ENCODE measurements around the gene ACTRT2. TPM values are rescaled to one million over a fixed set of nuclear protein-coding genes. Genes with fewer than 3 reads are reported as not detected.

ACTRT2 gene
- total and polyA plus RNA-seq, 2 donors (not counting 3 experiments of a cell fraction or from before 2014, with no cell fraction given): not detected

GRCh38 chr1:3014443-3015268 lies 6.6 kb upstream of the ACTRT2 start:
- no TSS peak for BruUV-seq (replicated peaks)
- H3K9me1 ChIP-seq (replicated peaks; ENCODE audit: control insufficient read depth, extremely low read depth, insufficient read depth, low read length): no peaks in the 10 kb centered on the region
- no peaks in the 10 kb centered on the region for H3K9me3 ChIP-seq (replicated peaks; ENCODE audit: control insufficient read depth, insufficient read depth, low read length)
- no peaks in the 10 kb centered on the region for H3K79me2 ChIP-seq (ENCODE audit: control insufficient read depth, insufficient read depth, low read length)
- DNase-seq (ENCODE audit: low read depth, low spot score) (no peak), FAIRE-seq (no peak)
- no peaks in the 10 kb centered on the region for H3K36me3 ChIP-seq (ENCODE audit: control insufficient read depth in 2 of 2, extremely low read depth in 1 of 2, insufficient read depth in 2 of 2, low read length in 2 of 2)
- TF ChIP-seq EZH2 (IDR thresholded peaks at IDR 0.05; ENCODE audit: borderline replicate concordance, low read depth, low read length, severe bottlenecking) (no peak), FOS (IDR thresholded peaks at IDR 0.05; ENCODE audit: borderline replicate concordance, insufficient read depth, low read length) (no peak), GATA2 (IDR thresholded peaks at IDR 0.05; ENCODE audit: insufficient read depth, insufficient read length, low read depth, low read length) (no peak), POLR2AphosphoS5 (IDR thresholded peaks at IDR 0.05; ENCODE audit: insufficient read depth, low read depth, low read length) (no peak), CTCF (IDR thresholded peaks at IDR 0.05; ENCODE audit: extremely low read depth in 1 of 2, insufficient read depth in 1 of 2, low read depth in 1 of 2, low read length in 2 of 2) (no peak), MAX (IDR thresholded peaks at IDR 0.05; ENCODE audit: insufficient read depth, insufficient read length) (no peak), JUN (IDR thresholded peaks at IDR 0.05; ENCODE audit: borderline replicate concordance, insufficient read depth, insufficient read length, low read depth) (no peak), MYC (IDR thresholded peaks at IDR 0.05; ENCODE audit: low read depth, low read length) (no peak)
- H3K27ac ChIP-seq (ENCODE audit: insufficient read depth, low read depth, low read length): no peak overlapping the region
- dilution Hi-C loops (cut with MboI; ENCODE audit: extremely low pct_ligation_motif_present, low sequenced_read_pairs): no loop called here
- intact Hi-C loops (cut with micrococcal nuclease): no loop called here
- H3K4me3 ChIP-seq (replicated peaks in 1 of 3; ENCODE audit: insufficient read depth in 1 of 3, low read depth in 1 of 3, low read length in 3 of 3): no peak overlapping the region
- no peaks in the 10 kb centered on the region for H3K4me1 ChIP-seq (ENCODE audit: control insufficient read depth, extremely low read depth, insufficient read depth, low read length)
- CTCF ChIA-PET: no interaction called here
- no peaks in the 10 kb centered on the region for H3K27me3 ChIP-seq (ENCODE audit: control insufficient read depth in 2 of 2, insufficient read depth in 2 of 2, low read length in 2 of 2)
- H4K20me1 ChIP-seq (replicated peaks; ENCODE audit: control insufficient read depth, extremely low read depth, insufficient read depth, low read length): no peaks in the 10 kb centered on the region
- POLR2A ChIA-PET: no interaction called here
- H3K9ac ChIP-seq (replicated peaks; ENCODE audit: extremely low read depth, insufficient read depth, low read length): no peak overlapping the region
- no peak overlapping the region for H2AFZ ChIP-seq (ENCODE audit: low read depth, low read length)
- no peak overlapping the region for H3K4me2 ChIP-seq (ENCODE audit: insufficient read depth, low read length)

Data from endothelial cell of umbilical vein (primary cell).